GM23338 (cell line): ENCODE measurements around the gene HADH. TPM values are rescaled to one million over a fixed set of nuclear protein-coding genes. Genes with fewer than 3 reads are reported as not detected.

Source experiments
- ATAC-seq: fragments of 200-7000 bp; cut with Tn5 transposase; 3 replicates; pipeline ENCODE4 v1.9.1; 2020
- DNase-seq: peaks from one replicate; pipeline ENCODE4 v3.0.0-alpha.2; 2015; ENCODE audit warnings: low spot score
- H2AFZ ChIP-seq: fragments of 200-600 bp; sonication (generic); 2 replicates; pipeline ENCODE4 v1.8.0; 2016; ENCODE audit warnings: antibody characterized with exemption, mild to moderate bottlenecking, moderate library complexity
- H3F3A ChIP-seq: fragments of 200-600 bp; sonication (generic); replicated peaks from 2 replicates; pipeline ENCODE4 v1.8.0; 2017; ENCODE audit warnings: antibody characterized with exemption, mixed run types, low read depth
- H3K27ac ChIP-seq: fragments of 200-600 bp; sonication (generic); 2 replicates; pipeline ENCODE4 v1.6.1; 2016; ENCODE audit warnings: low read depth
- H3K27me3 ChIP-seq: fragments of 200-600 bp; sonication (generic); 2 replicates; pipeline ENCODE4 v1.8.0; 2016; ENCODE audit warnings: mild to moderate bottlenecking, mixed run types, moderate library complexity; ENCODE audit not compliant: insufficient read depth
- H3K36me3 ChIP-seq: fragments of 200-600 bp; sonication (generic); 2 replicates; pipeline ENCODE4 v1.8.0; 2016; ENCODE audit warnings: mild to moderate bottlenecking; ENCODE audit not compliant: insufficient read depth
- H3K4me1 ChIP-seq: fragments of 200-600 bp; sonication (generic); 2 replicates; pipeline ENCODE4 v1.8.0; 2016; ENCODE audit warnings: mild to moderate bottlenecking, moderate library complexity; ENCODE audit not compliant: insufficient read depth
- H3K4me2 ChIP-seq: fragments of 200-600 bp; sonication (generic); 2 replicates; pipeline ENCODE4 v1.7.1; 2017; ENCODE audit warnings: mixed run types
- H3K4me3 ChIP-seq: fragments of 200-600 bp; sonication (generic); 2 replicates; pipeline ENCODE4 v1.6.1; 2016; ENCODE audit warnings: mixed run types
- H3K79me2 ChIP-seq: fragments of 200-600 bp; sonication (generic); replicated peaks from 2 replicates; pipeline ENCODE4 v1.8.0; 2017; ENCODE audit warnings: mild to moderate bottlenecking; ENCODE audit not compliant: insufficient read depth
- H3K9me2 ChIP-seq: fragments of 200-600 bp; sonication (generic); 2 replicates; pipeline ENCODE4 v1.8.0; 2017; ENCODE audit not compliant: insufficient read depth
- H4K20me1 ChIP-seq: fragments of 200-600 bp; sonication (generic); replicated peaks from 2 replicates; pipeline ENCODE4 v1.8.0; 2017; ENCODE audit warnings: mild to moderate bottlenecking; ENCODE audit not compliant: insufficient read depth
- H3K27ac Mint-ChIP-seq: 2 replicates; pipeline ENCODE4 v1.8.0; 2020; ENCODE audit warnings: inconsistent platforms, mild to moderate bottlenecking, moderate library complexity, mixed read lengths
- H3K27me3 Mint-ChIP-seq: 3 replicates; pipeline ENCODE4 v1.8.0; 2022; ENCODE audit warnings: low read depth, mild to moderate bottlenecking, moderate library complexity, mixed read lengths, inconsistent platforms; ENCODE audit not compliant: insufficient read depth, poor library complexity
- H3K36me3 Mint-ChIP-seq: 3 replicates; pipeline ENCODE4 v1.8.0; 2021; ENCODE audit warnings: low read depth, mild to moderate bottlenecking, inconsistent platforms, moderate library complexity, mixed read lengths
- H3K4me1 Mint-ChIP-seq: 3 replicates; pipeline ENCODE4 v1.8.0; 2020; ENCODE audit warnings: mild to moderate bottlenecking, inconsistent platforms, mixed read lengths
- H3K4me3 Mint-ChIP-seq: 3 replicates; pipeline ENCODE4 v1.8.0; 2021; ENCODE audit warnings: moderate library complexity, mild to moderate bottlenecking, inconsistent platforms, mixed read lengths
- H3K9me3 Mint-ChIP-seq: 3 replicates; pipeline ENCODE4 v1.8.0; 2020; ENCODE audit warnings: moderate library complexity, mild to moderate bottlenecking, inconsistent platforms, mixed read lengths
- CREB1 ChIP-seq: fragments of 250-450 bp; sonication (Bioruptor Pico); IDR thresholded peaks from 2 replicates; pipeline ENCODE4 v1.5.0; 2020; ENCODE audit warnings: low read depth, mild to moderate bottlenecking, moderate library complexity
- CTCF ChIP-seq, 2 experiments: fragments of 200-600 bp in 1 of 2; sonication (generic) in 1 of 2; conservative IDR thresholded peaks; 2 replicates each; pipeline versions ENCODE4 v1.5.1 to v1.6.1; 2016 to 2017; ENCODE audit warnings: antibody characterized with exemption in 2 of 2, low read depth in 2 of 2, mild to moderate bottlenecking in 2 of 2, moderate library complexity in 1 of 2
- EZH2 ChIP-seq: fragments of 200-600 bp; sonication (generic); IDR thresholded peaks from one replicate; pipeline ENCODE4 v1.8.0; 2017; ENCODE audit warnings: antibody characterized with exemption, mild to moderate bottlenecking, low read depth; ENCODE audit not compliant: unreplicated experiment
- EZH2phosphoT487 ChIP-seq: fragments of 200-600 bp; sonication (generic); IDR thresholded peaks from one replicate; pipeline ENCODE4 v1.8.1; 2018; ENCODE audit warnings: antibody characterized with exemption; ENCODE audit not compliant: unreplicated experiment
- JUNB ChIP-seq: IDR thresholded peaks from one replicate; pipeline ENCODE4 v1.6.1; 2016; ENCODE audit warnings: antibody characterized with exemption; ENCODE audit not compliant: unreplicated experiment
- NANOG ChIP-seq: IDR thresholded peaks from 2 replicates; pipeline ENCODE4 v1.6.1; 2016; ENCODE audit warnings: antibody characterized with exemption, borderline replicate concordance
- REST ChIP-seq: IDR thresholded peaks from one replicate; pipeline ENCODE4 v1.6.1; 2018; ENCODE audit warnings: antibody characterized with exemption; ENCODE audit not compliant: unreplicated experiment
- STAT1 ChIP-seq: IDR thresholded peaks from one replicate; pipeline ENCODE4 v1.6.1; 2016; ENCODE audit warnings: antibody characterized with exemption; ENCODE audit not compliant: unreplicated experiment
- ZNF331 ChIP-seq: fragments of 250-450 bp; sonication (Bioruptor Pico); IDR thresholded peaks from 2 replicates; pipeline ENCODE4 v1.5.0; 2020; ENCODE audit warnings: low read depth, mild to moderate bottlenecking, moderate library complexity
- ZNF462 ChIP-seq: fragments of 250-450 bp; sonication (Bioruptor Pico); IDR thresholded peaks from 2 replicates; pipeline ENCODE4 v1.5.0; 2020; ENCODE audit warnings: mild to moderate bottlenecking, moderate library complexity
- polyA plus RNA-seq: library from polyadenylated mRNA; unstranded; fragments of >200 nt; fragmentation: Nextera tagmentation; extraction: Ambion mirVana; gene quantifications from 2 replicates; pipeline ENCODE4 v1.2.1, GENCODE V29; 2016
- total RNA-seq: library from RNA; depleted of rRNA; stranded (reverse); fragments of >200 nt; shearing (Covaris generic); gene quantifications from 2 replicates; pipeline ENCODE4 v1.2.3, GENCODE V29; 2014

Gene HADH
- total and polyA plus RNA-seq, 2 experiments from 2014 or later, result 39.1 to 39.2 TPM

- TF ChIP-seq REST, result no peak
Measured at GRCh38 chr4:108008721-108009120, 19.0 kb downstream of the HADH start (continued).

- no peaks in the 10 kb centered on the region for H3F3A ChIP-seq
- H2AFZ ChIP-seq, result no peak overlapping the region
- H3K4me1 Mint-ChIP-seq, result peaks cover under 1% of the 10 kb centered on the region; the same call in 2 of the 3 replicates
- H3K4me2 ChIP-seq, result no peak overlapping the region
- H3K27me3 ChIP-seq, result no peaks in the 10 kb centered on the region
- peaks cover 28% of the 10 kb centered on the region for H3K36me3 ChIP-seq
- H3K4me3 Mint-ChIP-seq, result no peak overlapping the region
- H4K20me1 ChIP-seq, result no peaks in the 10 kb centered on the region; the same call in 1 of the 2 replicates
- peaks cover 56% of the 10 kb centered on the region for H3K36me3 Mint-ChIP-seq
- H3K79me2 ChIP-seq, result peaks cover 27% of the 10 kb centered on the region
- no peak overlapping the region for H3K27ac ChIP-seq
- no peaks in the 10 kb centered on the region for H3K4me1 ChIP-seq
- H3K9me2 ChIP-seq, result no peaks in the 10 kb centered on the region
- DNase-seq (no peak), ATAC-seq (no peak)
- H3K27ac Mint-ChIP-seq, result no peak overlapping the region
- no peak overlapping the region for H3K4me3 ChIP-seq
- peaks cover 2% of the 10 kb centered on the region; the same call in 2 of the 3 replicates for H3K9me3 Mint-ChIP-seq
- peaks cover 2% of the 10 kb centered on the region for H3K27me3 Mint-ChIP-seq
- no peak for TF ChIP-seq EZH2
- TF ChIP-seq NANOG, result no peak
- TF ChIP-seq JUNB, result no peak
- TF ChIP-seq CTCF (conservative IDR thresholded peaks at IDR 0.05; ENCODE audit: low read depth in 2 of 2), result no peak
- no peak for TF ChIP-seq ZNF331 (CRISPR knock-in tag)
- TF ChIP-seq REST, result no peak
- no peak for TF ChIP-seq STAT1
- TF ChIP-seq EZH2phosphoT487, result no peak
- no peak for TF ChIP-seq CREB1
- no peak for TF ChIP-seq ZNF462 (CRISPR knock-in tag)
Measured at GRCh38 chr4:108010167-108010566, 20.5 kb downstream of the HADH start.
